ENCODE results near the gene BRICD5. TPM values are rescaled to one million over a fixed set of nuclear protein-coding genes. Genes with fewer than 3 reads are reported as not detected.
"Not testable (repeated sequence)": the region's sequence is repeated elsewhere in the genome, so short reads cannot be mapped to it uniquely, and the experiment has no call there.

BRICD5 gene
- polyA plus RNA-seq, 4 donors = 3.5 to 11.6 (median 8.2) TPM

DNA sequence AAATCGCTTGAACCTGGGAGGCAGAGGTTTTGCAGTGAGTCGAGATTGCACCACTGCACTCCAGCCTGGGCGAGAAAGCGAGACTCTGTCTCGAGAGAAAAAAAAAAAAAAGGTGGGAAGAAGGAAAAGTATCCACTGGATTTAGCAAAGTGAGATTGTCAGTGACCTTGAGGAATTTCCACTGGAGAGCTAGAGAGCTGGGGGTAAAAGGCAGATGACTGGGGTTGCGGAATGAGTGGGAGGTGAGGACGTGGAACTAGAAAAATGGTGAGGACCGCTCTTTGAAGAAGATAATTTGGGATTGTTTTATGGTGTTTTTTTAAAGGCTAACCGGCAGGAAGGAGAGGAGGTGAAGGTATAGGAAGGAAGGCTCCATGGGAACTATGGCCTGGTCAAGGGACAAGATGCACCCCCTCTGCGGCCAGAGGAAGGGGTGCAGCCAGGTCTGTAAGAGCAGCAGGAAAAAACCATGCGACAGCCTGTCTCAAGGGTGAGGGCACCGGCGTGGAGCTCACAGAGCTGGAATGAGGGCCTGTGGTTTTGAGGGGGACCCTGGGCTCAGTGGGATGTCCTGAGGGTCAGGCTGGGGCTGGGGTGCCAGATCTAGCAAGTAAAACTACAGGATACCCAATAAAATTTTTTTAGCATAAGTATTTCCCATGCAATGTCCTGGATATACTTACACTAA, 6.1 kb downstream of the BRICD5 start:
- DNase-seq (ENCODE audit: low read depth in 4 of 4, low spot score in 2 of 4) = no peak

DNA sequence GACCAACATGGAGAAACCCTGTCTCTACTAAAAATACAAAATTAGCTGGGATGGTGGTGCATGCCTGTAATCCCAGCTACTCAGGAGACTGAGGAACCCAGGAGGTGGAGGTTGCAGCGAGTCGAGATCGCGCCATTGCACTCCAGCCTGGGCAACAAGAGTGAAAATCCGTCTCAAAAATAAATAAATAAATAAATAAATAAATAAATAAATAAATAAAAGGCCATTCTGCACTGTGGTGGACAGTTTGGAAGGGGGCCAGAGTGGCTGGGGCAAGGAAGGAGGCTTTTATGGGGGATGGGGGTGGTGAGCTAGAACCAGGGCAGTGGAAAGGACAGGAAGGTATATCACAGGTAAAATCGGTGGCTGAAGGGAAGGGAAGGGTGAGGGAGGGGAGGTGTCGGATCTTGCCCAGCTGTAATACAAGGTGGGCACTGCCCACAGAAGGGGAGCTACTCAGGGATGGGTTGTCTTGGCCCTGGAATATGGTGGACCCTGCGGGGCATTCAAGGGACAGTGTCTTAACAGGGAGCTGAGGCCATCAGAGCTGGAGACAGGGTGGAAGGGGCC, 7.5 kb downstream of the BRICD5 start:
- not testable (repeated sequence) for DNase-seq (ENCODE audit: low read depth in 4 of 4, low spot score in 2 of 4)

DNA sequence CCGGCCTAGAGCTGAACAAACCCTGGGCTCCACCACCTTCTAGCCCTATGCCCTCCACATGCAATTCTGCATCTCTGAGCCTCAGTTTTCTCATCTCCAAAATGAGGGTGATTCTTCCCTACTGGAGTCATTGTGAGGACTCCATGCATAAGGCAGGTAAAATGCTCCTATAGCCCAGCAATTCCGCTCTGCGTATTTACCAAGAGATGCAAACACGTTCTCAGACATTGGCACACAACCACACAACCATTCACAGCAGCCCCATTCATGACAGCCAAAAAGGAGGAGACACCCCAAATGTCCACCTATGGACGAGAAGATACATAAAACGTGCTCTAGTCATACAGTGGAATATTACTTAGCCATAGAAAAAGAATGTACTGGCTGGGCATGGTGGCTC, 10.3 kb downstream of the BRICD5 start:
- no peak for DNase-seq (ENCODE audit: low read depth in 4 of 4, low spot score in 2 of 4)

DNA sequence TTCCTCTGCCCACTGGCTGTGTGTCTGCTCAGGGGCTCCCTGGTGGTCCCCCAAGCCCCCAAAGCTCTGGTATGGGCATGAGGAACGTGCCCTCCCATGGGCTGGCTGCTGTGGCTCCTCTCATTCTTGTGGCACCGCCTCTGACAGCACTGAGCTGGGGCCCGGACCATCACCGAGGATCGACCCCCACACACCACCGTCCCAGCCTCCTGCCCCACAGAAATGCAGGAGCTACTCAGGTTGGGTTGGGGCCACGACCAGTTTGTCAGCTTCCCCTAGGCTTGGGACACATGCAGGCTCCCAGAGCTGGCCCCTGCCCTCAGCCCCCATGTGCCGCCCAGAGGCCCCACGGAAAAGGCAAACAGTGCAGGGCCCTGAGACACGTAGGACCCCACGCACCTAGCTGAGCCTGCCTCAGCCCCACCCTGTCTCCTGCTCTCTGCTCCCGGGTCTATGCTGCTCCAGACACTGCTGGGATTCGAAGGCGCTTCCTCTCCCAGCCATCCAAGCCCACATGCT, 11.0 kb downstream of the BRICD5 start:
- DNase-seq (ENCODE audit: low read depth in 4 of 4, low spot score in 2 of 4) = no peak

DNA sequence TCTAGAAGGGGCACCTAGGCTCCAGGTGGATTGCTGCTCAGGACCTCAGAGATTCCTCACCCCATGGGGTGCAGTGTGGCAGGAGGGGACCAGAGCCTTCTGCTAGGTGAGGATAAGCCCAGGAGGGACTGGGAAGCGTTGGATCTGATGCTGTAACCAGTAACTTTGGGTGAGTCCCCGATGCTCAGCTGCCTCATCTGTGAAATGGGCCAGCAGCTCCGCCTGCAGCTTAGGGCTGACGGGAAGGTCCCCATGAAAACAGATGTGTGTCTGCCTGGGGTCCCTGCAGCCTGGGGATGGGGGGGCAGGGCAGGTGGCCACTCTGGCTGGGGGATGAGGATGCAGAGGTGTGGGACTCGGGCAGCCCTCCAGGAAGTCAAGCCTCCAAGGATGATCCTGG, 11.6 kb downstream of the BRICD5 start:
- DNase-seq (ENCODE audit: low read depth in 4 of 4, low spot score in 2 of 4) = no peak

GRCh38 chr16:2198283-2198682, 12.4 kb downstream of the BRICD5 start:
- DNase-seq (ENCODE audit: low read depth in 4 of 4, low spot score in 2 of 4) = no peak

DNA sequence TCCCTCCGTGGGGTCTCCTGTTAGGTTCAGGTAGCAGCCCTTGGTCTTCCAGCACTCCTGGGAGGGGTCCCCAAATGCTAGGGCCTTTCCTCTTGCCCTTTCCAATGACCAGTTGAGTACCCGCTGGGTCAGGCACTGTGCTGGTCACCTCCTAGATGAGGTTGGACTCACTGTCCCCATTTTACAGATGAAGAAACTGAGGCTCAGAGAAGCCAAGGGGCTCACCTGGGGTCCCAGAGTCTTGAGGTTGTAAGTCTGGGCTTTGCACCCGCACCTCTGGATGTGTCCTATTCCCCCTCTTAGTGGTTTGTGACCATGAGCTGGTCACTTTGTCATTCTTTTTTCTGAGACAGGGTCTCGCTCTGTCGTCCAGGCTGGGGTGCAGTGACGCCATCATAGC, 12.9 kb downstream of the BRICD5 start:
- DNase-seq (ENCODE audit: low read depth in 4 of 4, low spot score in 2 of 4) = no peak

DNA sequence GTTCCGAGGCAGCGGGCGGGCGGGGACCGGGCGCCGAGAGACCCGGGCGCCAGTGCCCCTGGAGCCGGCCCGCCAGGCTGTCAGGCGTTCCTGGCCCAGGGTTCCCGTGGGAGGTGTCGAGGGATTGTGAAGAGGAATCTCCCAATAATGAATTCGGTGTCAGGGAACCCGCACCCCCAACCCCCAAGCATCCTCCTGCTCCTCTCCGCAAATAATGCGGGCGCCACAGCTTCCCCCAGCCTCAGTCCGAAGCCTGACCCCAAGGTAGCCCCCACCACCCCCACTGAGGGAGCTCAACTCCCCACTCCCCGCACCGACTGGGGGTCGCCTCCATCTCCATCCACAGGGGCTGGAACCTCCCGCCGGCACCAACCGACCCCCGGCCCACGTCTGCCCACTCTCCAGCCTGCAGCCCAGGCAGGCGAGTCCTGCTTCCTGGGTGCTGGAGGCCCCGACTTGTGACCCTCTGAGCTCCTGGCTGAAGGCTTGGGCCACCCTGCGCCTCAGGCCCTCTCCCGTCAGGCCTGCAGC, 13.6 kb downstream of the BRICD5 start:
- no peak for DNase-seq (ENCODE audit: low read depth in 4 of 4, low spot score in 2 of 4)

DNA sequence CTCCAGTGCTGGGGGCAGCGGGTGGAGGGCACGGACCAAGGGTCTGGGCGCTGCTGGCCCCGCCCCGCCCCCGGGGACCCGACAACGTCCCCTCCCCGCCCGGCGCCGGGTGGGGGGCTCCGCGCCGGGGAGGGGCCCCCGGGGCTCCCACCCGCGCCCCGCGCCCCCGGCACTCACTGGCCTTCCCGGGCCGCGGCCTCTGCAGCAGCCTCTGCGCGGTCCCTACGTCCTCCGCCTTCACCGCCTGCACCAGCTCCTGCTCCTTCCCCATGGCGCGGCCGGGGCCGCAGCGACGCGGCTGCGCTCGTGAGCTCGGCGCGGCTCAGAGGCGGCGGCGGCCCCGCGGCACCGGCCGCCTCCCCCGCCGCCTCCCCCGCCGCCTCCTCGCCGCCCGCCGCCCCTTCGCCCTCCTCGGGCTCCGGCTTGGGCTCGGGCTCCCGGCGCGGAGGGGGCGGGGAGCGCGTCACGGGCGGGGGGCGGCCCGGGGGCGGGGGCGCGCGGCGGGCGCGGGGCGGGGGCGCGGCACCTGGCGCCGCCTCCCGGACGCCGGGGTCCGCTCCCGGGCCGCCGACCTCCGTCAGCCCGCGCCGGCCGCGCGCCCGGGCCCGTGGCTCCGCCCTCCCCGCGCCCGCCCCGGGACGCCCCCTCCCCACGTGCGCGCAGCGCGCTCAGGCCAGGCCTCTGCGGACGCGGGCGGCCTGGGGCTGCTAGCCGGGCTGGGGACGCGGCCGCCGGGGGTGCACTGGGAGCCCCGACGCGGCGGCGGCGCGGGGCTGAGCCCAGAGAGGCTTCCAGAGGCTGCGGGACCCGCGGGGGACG, 14.3 kb downstream of the BRICD5 start, which contains the start of gene CASKIN1:
TSS of gene CASKIN1 (minus strand) at position 444 of the 819 bp plus-strand sequence. CDS start at position 271, 173 bp downstream.
- no peak for DNase-seq (ENCODE audit: low read depth in 4 of 4, low spot score in 2 of 4)

GRCh38 chr16:2195322-2196161, 15.1 kb downstream of the BRICD5 start:
- no peak for DNase-seq (ENCODE audit: low read depth in 4 of 4, low spot score in 2 of 4)

DNA sequence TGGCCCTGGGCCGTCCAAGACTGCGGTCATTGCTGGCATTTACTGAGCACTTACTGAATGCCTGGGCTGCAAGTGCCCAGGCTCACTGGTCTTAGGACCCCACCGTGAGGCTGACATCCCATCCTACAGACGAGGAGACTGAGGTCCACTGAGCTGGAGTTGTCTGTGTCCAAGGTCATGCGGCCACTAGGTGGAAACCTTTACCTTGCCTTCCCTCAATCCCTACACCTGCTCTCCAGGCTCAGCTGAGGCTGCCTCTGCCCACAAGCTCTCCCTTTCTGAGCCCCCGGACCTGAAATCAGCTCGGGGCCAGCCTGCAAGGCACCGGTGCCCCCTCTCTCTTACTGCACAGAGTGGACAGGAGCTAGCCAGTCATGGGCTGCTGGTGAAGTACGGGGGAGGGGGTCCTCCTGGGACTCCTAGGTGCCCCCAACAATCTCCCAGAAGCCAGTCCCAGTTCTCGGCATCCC, 15.8 kb downstream of the BRICD5 start:
- DNase-seq (ENCODE audit: low read depth in 4 of 4, low spot score in 2 of 4) = no peak

GRCh38 chr16:2194166-2194834, 16.4 kb downstream of the BRICD5 start:
- DNase-seq (ENCODE audit: low read depth in 4 of 4, low spot score in 2 of 4) = no peak

- no peak for DNase-seq (ENCODE audit: low read depth in 4 of 4, low spot score in 2 of 4)
These were observed 19.3 kb downstream of the BRICD5 start for GRCh38 chr16:2191446-2191706.

DNA sequence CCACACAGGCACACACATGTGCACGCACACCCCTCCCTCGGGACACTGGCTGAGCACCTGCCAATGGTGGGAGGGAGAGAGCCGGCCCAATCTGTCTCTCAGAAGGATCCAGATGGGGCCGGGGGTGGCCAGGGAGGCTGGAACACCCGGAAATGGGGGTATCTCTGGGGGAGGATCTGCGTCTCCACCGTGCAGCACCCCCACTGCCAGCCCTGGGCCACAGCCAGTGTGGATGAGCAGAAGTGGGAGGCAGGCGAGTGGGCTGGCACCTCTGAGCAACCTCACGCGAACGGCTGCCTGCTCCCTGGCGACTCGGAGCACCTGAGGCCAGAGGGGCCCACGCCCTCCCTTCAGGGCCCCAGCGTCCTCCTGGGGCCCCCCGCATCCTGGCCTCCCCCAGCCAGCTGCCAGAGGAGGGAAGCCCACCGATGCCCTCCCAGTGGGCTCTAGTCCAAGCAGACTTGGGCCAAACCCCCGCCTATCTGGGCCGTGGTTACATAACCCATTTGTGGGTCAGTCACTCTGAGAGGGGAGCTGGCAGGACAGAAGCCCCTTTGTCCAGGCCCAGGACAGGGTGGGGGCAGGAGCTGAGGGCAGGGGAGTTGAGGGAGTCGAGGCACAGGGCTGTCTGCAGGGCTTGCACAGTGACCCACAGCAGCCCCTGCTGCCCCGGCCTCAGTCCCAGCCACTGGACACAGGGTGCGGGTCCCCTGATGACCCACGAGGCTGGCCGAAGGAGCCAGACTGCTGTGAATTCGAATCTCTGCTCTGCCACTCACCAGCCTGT, 19.8 kb downstream of the BRICD5 start:
- DNase-seq (ENCODE audit: low read depth in 4 of 4, low spot score in 2 of 4) = no peak

DNA sequence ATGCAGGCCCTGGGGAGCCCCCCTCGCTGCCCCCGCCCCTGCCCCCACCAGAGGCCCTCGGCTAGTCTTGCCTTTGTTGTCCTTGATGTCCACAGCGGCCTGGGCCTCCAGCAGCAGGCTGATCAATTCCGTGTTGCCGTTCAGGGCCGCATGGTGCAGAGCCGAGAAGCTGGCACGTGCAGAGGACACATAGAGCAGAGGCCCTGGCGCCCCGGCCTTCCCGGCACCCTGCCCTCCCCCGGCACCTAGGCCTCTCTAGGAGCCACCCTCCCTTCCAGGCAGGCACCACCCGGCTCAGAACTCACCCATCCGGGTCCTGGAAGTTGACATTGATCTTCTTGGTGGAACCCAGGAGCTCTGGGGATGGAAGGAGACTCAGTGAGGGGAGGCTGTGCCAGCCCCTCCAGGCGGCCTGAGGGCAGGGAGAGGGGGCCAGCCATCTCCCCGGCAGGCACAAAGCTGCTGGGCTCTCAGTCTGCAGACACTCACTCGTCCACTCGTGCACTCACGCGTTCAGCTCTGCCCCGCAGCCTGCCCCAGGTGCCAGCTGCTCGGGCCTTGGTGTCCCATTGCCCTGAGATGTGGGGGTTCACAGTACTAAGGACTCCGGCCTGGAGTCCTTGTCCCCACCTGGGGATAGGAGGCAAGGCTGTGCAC, 20.5 kb downstream of the BRICD5 start:
- DNase-seq (ENCODE audit: low read depth in 4 of 4, low spot score in 2 of 4) = no peak

GRCh38 chr16:2189252-2189893, 21.3 kb downstream of the BRICD5 start:
- no peak for DNase-seq (ENCODE audit: low read depth in 4 of 4, low spot score in 2 of 4)

DNA sequence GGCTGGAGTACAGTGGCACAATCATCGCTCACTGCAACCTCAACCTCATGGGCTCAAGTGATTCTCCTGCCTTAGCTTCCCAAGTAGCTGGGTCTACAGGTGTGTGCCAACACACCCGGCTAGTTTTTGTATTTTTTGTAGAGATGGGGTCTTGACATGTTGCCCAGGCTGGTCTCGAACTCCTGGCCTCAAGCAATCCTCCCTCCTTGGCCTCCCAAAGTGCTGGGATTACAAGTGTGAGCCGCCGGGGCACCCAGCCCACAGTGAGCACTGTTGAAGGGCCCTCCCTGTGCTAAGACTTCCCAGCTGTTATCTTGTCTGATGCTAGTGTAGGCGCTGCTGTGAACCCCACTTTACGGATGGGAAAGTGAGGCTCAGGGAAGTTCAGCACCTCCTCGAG, 22.3 kb downstream of the BRICD5 start:
- DNase-seq (ENCODE audit: low read depth in 4 of 4, low spot score in 2 of 4) = no peak

DNA sequence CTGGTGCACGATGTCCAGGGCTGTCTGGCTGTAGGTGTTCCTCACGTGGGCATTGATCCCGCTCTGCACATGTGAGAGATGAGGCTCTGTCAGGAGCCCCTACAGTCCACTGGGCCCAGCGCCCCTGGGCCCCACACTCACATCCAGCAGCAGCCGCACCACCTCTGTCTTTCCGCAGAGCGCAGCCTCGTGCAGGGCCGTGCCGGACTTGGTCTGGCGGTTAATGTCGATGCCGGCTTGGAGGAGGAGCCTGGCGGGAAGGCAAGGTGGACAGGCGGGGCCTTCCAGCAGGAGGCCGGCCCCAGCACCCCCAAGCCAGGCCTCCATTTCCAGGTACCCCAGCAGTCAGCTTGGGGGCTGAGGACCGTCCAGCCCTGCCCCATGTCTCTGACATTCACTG, 23.5 kb downstream of the BRICD5 start:
- no peak for DNase-seq (ENCODE audit: low read depth in 4 of 4, low spot score in 2 of 4)

Data from left renal cortex interstitium (tissue), 4 donors.